Esophagus muscularis mucosa (tissue), 4 donors: ENCODE measurements around the gene TVP23C.
"Not testable (repeated sequence)": the region's sequence is repeated elsewhere in the genome, so short reads cannot be mapped to it uniquely, and the experiment has no call there.

ENCODE experiments used
- CTCF ChIP-seq, 3 experiments: fragments of 200-600 bp in 2 of 3; fragments of 450-650 bp in 1 of 3; sonication (generic) in 2 of 3; IDR thresholded peaks; one replicate each; pipeline ENCODE4 v1.5.1; 2017 to 2019; ENCODE audit warnings: antibody characterized with exemption in 3 of 3, mild to moderate bottlenecking in 2 of 3, moderate library complexity in 1 of 3
- EP300 ChIP-seq: sonication (generic); formaldehyde crosslinking; IDR thresholded peaks from one replicate; pipeline ENCODE4 v1.6.1; 2017; ENCODE audit warnings: antibody characterized with exemption
- POLR2A ChIP-seq: fragments of 450-650 bp; IDR thresholded peaks from one replicate; pipeline ENCODE4 v1.6.1; 2017; ENCODE audit warnings: antibody characterized with exemption, moderate library complexity, mild to moderate bottlenecking, low read depth
- POLR2AphosphoS5 ChIP-seq, 2 donors: sonication (generic); formaldehyde crosslinking; IDR thresholded peaks; one replicate each; pipeline ENCODE4 v1.6.1; 2017; ENCODE audit warnings: antibody characterized with exemption in 2 of 2

- TF ChIP-seq CTCF (IDR thresholded peaks at IDR 0.05); POLR2AphosphoS5 (IDR thresholded peaks at IDR 0.05); EP300; POLR2A: not testable (repeated sequence)
Measured at GRCh38 chr17:15591986-15592385, 28.7 kb upstream of the TVP23C start.
